C4-2B (cell line): Measurements from ENCODE around the gene RXRA.

Source experiments
- CTCF ChIP-seq: fragments of 450-650 bp; conservative IDR thresholded peaks from 2 replicates; pipeline ENCODE4 v1.5.1; 2017; ENCODE audit warnings: mild to moderate bottlenecking
- ZFX ChIP-seq: fragments of 450-650 bp; IDR thresholded peaks from 2 replicates; pipeline ENCODE4 v1.6.1; 2017

- TF ChIP-seq CTCF (no peak), ZFX (no peak)
Observed at GRCh38 chr9:134420974-134421432, 94.7 kb downstream of the RXRA start.
